MCF 10A (cell line): ENCODE measurements around the gene PNMA6E. TPM values are rescaled to one million over a fixed set of nuclear protein-coding genes. Genes with fewer than 3 reads are reported as not detected.

ENCODE experiments used
- BruUV-seq: library from RNA; stranded (reverse); fragments of 400-500 nt; replicated peaks from 2 replicates; lab custom pipeline; 2021; lab: Mats Ljungman, UMichigan
- CTCF ChIA-PET: fragments of 300-600 bp; sonication (Branson Sonifier 250); formaldehyde crosslinking; extraction: SDS; loops from one replicate; lab custom pipeline; 2021; ENCODE audit warnings: antibody characterized with exemption, inconsistent platforms; lab: Yijun Ruan, JAX
- POLR2A ChIA-PET: fragments of 300-600, 350-650 bp; sonication (Branson Sonifier 250); formaldehyde crosslinking; extraction: SDS; loops from one replicate; lab custom pipeline; 2020; ENCODE audit warnings: antibody characterized with exemption, inconsistent platforms; lab: Yijun Ruan, JAX
- DNase-seq: peaks from one replicate; pipeline ENCODE4 v3.0.0-alpha.2; 2018; ENCODE audit not compliant: unreplicated experiment
- H3K27ac Mint-ChIP-seq: one replicate; pipeline ENCODE4 v1.8.0; 2022; ENCODE audit warnings: mild to moderate bottlenecking, low read depth, mixed read lengths; ENCODE audit not compliant: unreplicated experiment
- H3K27me3 Mint-ChIP-seq: one replicate; pipeline ENCODE4 v1.8.0; 2022; ENCODE audit warnings: mixed read lengths; ENCODE audit not compliant: insufficient read depth, unreplicated experiment
- H3K36me3 Mint-ChIP-seq: one replicate; pipeline ENCODE4 v1.8.0; 2022; ENCODE audit warnings: mild to moderate bottlenecking, moderate library complexity, mixed read lengths; ENCODE audit not compliant: insufficient read depth, unreplicated experiment
- H3K4me1 Mint-ChIP-seq: one replicate; pipeline ENCODE4 v1.8.0; 2022; ENCODE audit warnings: mixed read lengths; ENCODE audit not compliant: insufficient read depth, unreplicated experiment
- H3K4me3 Mint-ChIP-seq: one replicate; pipeline ENCODE4 v1.8.0; 2022; ENCODE audit warnings: mild to moderate bottlenecking, moderate library complexity, mixed read lengths; ENCODE audit not compliant: unreplicated experiment
- H3K9me3 Mint-ChIP-seq: one replicate; pipeline ENCODE4 v1.8.0; 2022; ENCODE audit warnings: mixed read lengths; ENCODE audit not compliant: unreplicated experiment
- intact Hi-C: fragments of 100-400 bp; cut with micrococcal nuclease; formaldehyde crosslinking; loops from 2 replicates; pipeline ENCODE4 v1.14.1; 2022
- total RNA-seq: library from RNA; stranded (reverse); gene quantifications from 2 replicates; pipeline ENCODE4 v1.2.3, GENCODE V29; 2022
- TF ChIP-seq, protein P1 (sequence below): fragments of 200-600 bp; IDR thresholded peaks from one replicate; pipeline ENCODE4 v1.8.0; 2022; ENCODE audit warnings: antibody characterized with exemption, mild to moderate bottlenecking; ENCODE audit not compliant: unreplicated experiment

Gene PNMA6E
- total RNA-seq, 1 experiment from 2014 or later: not detected

DNA sequence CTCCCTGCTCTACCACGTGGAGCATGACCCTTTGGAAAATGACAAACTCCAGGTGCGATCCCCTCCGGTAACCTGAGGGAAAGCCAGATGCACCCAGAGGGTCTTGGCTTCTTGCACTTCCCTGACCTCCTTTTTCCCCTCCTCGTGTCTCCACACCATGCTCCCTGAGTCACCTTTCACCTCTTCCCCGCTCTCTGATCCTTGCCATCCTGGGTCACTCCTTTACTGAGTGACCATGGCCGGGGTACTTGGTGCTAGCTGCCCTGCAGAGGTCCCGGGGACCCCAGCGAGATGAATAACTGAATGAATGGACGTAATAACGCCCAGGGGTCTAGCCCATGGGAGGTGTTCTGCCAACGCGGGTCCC, 9.7 kb upstream of the PNMA6E start:
- H3K27ac Mint-ChIP-seq: no peak overlapping the region
- POLR2A ChIA-PET: no interaction called here
- CTCF ChIA-PET: interaction anchor here (0.6 kb wide), 1 partner anchor 471 kb away, joined by 3 read pairs; no protein-coding TSS in a partner anchor
- BruUV-seq: no TSS peak
- H3K4me3 Mint-ChIP-seq: no peak overlapping the region
- DNase-seq: no peak
- TF ChIP-seq, protein P1, sequence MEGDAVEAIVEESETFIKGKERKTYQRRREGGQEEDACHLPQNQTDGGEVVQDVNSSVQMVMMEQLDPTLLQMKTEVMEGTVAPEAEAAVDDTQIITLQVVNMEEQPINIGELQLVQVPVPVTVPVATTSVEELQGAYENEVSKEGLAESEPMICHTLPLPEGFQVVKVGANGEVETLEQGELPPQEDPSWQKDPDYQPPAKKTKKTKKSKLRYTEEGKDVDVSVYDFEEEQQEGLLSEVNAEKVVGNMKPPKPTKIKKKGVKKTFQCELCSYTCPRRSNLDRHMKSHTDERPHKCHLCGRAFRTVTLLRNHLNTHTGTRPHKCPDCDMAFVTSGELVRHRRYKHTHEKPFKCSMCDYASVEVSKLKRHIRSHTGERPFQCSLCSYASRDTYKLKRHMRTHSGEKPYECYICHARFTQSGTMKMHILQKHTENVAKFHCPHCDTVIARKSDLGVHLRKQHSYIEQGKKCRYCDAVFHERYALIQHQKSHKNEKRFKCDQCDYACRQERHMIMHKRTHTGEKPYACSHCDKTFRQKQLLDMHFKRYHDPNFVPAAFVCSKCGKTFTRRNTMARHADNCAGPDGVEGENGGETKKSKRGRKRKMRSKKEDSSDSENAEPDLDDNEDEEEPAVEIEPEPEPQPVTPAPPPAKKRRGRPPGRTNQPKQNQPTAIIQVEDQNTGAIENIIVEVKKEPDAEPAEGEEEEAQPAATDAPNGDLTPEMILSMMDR: no peak
- intact Hi-C loops: no loop called here
- no peaks in the 10 kb centered on the region for H3K4me1 Mint-ChIP-seq
- no peaks in the 10 kb centered on the region for H3K9me3 Mint-ChIP-seq
- H3K36me3 Mint-ChIP-seq: no peaks in the 10 kb centered on the region
- peaks cover 40% of the 10 kb centered on the region for H3K27me3 Mint-ChIP-seq

DNA sequence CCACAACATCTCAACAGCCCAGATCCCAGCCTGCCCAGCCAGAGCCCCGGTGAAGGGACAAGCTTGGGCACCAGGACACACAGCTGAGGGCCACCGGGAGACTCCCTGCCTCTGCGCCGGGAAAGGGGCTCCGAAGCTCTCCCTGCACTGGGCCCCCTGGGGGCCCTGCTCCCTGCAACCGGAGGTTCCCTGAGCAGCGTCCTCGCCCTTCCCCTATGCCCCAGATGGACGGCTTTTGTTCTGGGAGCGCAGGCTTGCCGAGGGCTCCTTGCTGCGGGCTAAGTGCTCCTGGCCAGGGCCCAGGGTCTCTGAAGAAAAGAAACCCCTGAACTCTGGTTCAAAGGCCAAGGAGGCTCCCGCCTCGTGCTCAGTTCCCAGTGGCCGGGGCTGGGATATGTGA, 9.2 kb upstream of the PNMA6E start:
- no peak for DNase-seq
- no peaks in the 10 kb centered on the region for H3K36me3 Mint-ChIP-seq
- intact Hi-C loops: no loop called here
- no peaks in the 10 kb centered on the region for H3K4me1 Mint-ChIP-seq
- BruUV-seq: no TSS peak
- no peaks in the 10 kb centered on the region for H3K9me3 Mint-ChIP-seq
- TF ChIP-seq, protein P1: no peak
- H3K4me3 Mint-ChIP-seq: no peak overlapping the region
- H3K27ac Mint-ChIP-seq: no peak overlapping the region
- H3K27me3 Mint-ChIP-seq: peaks cover 40% of the 10 kb centered on the region
- ChIA-PET CTCF (interaction anchor here (0.6 kb wide), 1 partner anchor 471 kb away, joined by 3 read pairs; no protein-coding TSS in a partner anchor), POLR2A (no interaction called here)

DNA sequence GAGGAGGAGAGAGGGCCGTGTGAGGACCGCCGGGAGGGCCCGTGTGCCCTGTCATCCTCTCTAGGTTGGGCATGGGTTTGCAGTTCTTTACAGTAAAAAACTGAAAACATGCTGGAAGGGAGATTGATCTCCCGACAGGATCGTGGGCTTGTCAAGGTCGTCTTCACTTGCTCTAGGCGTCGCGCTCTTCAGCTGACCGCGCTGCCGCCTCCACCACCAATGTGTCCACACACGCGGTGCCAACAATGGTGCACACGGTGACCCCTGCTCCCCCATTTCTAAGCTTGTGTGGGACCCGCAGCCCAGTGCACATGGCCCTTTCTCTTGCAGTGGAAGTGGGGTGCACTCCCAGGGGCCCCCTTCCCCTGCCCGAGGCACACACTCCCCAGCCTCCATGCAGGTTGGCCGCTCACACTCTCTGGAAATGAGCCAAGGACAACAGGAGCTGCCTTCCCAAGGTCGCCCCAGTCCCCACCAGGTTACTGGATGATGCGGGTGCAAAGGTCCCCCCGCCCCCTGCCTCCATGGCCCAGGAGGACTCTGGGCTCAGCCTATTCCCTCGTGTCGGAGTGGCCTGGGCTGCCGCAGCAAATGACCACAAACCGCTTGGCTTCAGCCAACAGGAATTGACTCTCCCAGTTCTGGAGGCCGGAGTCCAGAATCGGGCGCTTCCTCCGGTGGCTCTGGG, 8.4 kb upstream of the PNMA6E start:
- intact Hi-C loops: no loop called here
- Mint-ChIP-seq H3K27me3 (peaks cover 46% of the 10 kb centered on the region), H3K4me3 (no peak overlapping the region), H3K4me1 (no peaks in the 10 kb centered on the region), H3K9me3 (no peaks in the 10 kb centered on the region), H3K36me3 (no peaks in the 10 kb centered on the region), H3K27ac (no peak overlapping the region)
- DNase-seq: no peak
- BruUV-seq: no TSS peak
- ChIA-PET CTCF (no interaction called here), POLR2A (no interaction called here)
- TF ChIP-seq, protein P1: no peak

DNA sequence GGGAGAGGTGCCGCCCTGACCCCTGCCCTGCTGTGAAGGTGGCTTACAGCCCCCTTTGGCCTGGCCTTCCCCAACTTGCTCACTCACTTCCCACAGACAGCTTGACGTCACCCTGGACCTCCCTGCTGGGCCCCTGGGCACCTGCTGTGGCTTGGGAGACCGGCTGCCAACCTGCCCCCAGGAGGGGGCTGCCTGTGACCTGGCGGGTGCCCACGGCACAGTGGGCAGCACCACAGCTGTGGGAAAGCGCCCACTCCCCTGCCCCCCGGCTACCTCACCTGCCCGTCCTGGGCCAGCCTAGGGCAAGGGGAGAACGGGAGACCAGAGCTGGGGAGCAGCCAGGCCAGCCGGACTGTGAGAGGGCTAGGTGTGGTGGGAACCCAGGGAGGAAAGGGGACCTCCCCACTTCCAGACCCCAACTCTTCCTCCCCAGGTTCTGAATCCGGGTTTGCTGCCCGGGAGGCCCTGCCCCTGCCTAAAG, 7.8 kb upstream of the PNMA6E start:
- no peak overlapping the region for H3K4me3 Mint-ChIP-seq
- BruUV-seq: no TSS peak
- DNase-seq: no peak
- no peaks in the 10 kb centered on the region for H3K36me3 Mint-ChIP-seq
- H3K9me3 Mint-ChIP-seq: no peaks in the 10 kb centered on the region
- ChIA-PET CTCF (no interaction called here), POLR2A (no interaction called here)
- TF ChIP-seq, protein P1: no peak
- H3K4me1 Mint-ChIP-seq: no peaks in the 10 kb centered on the region
- no peak overlapping the region for H3K27ac Mint-ChIP-seq
- intact Hi-C loops: no loop called here
- H3K27me3 Mint-ChIP-seq: peaks cover 49% of the 10 kb centered on the region
